Bronchus fibroblast of lung (primary cell): ENCODE results near the gene SLC35G1. TPM values are rescaled to one million over a fixed set of nuclear protein-coding genes. Genes with fewer than 3 reads are reported as not detected.

Experiments used
- total RNA-seq: library from RNA; depleted of rRNA; stranded (reverse); fragments of >200 nt; gene quantifications from 2 replicates; pipeline ENCODE4 v1.2.3, GENCODE V29; 2015

SLC35G1 gene
- 2.5 and 3.4 TPM in 2 replicates for total RNA-seq

DNA sequence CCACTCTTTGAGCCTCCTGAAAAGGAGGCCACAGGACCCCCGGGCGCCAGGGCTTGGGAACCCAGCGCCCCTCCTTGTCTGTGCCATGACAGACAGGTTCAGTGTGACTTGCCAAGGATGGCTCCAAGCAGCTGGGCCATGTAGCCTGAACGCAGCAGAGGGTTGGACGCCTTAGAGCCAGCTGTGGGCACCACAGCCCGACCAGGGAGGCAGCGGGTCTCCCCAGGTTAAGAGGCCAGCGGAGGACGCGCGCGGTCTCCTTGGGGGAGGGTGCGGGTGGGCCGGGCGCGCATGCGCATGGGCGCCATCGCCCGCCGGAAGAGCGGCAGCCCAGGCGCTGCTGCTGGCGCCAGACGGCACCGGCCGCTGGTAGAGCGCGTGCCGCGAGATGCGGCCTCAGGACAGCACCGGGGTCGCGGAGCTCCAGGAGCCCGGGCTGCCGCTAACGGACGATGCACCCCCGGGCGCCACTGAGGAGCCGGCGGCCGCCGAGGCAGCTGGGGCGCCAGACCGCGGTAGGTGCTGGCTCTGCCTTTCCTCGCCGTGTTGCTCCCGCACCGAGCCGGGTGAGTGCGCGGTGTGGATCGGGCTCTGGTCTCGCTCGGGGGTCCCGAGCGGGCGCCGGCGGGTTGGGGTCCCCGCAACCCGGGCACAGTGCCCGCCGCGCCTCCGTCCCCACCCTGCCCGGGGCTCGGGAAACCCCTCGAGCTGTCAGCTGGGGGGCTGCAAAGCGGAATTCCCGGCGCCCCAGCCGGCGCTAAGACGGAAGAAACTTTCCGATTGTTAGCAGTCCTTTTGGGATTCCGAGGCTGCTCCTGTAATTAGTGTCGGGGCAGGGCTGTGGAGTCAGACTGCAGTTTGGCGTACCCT is at the start of gene SLC35G1:
TSS of gene SLC35G1 (plus strand) at position 333 of the 870 bp plus-strand sequence. CDS start at position 389, 56 bp downstream.

Other genes starting within 250 kb of the SLC35G1 start
- 2.4 and 3.5 TPM in 2 replicates for gene FRA10AC1, start 191.4 kb upstream of the SLC35G1 start, total RNA-seq
- not detected in 2 replicates for gene LGI1, start 136.0 kb upstream of the SLC35G1 start, total RNA-seq
- 3.0 and 3.5 TPM in 2 replicates for gene PLCE1, start 100.0 kb downstream of the SLC35G1 start, total RNA-seq